Thymus (tissue), 11 donors: ENCODE data around the gene ANGPTL2. TPM values are rescaled to one million over a fixed set of nuclear protein-coding genes. Genes with fewer than 3 reads are reported as not detected.

Source experiments
- DNase-seq, 9 donors: peaks; one replicate each; pipeline ENCODE4 v3.0.0-alpha.2; 2013; ENCODE audit warnings: low spot score in 9 of 9, low read depth in 6 of 9, missing footprints in 1 of 9
- H3K27ac ChIP-seq, 2 donors: one replicate each; pipeline ENCODE4 v1.5.1; 2013; ENCODE audit warnings: control low read depth in 1 of 2, low read depth in 1 of 2, low read length in 1 of 2, mild to moderate bottlenecking in 1 of 2, moderate library complexity in 1 of 2
- H3K27me3 ChIP-seq, 2 donors: one replicate each; pipeline ENCODE4 v1.5.1; 2013; ENCODE audit warnings: low read length in 1 of 2; ENCODE audit not compliant: control insufficient read depth in 2 of 2, insufficient read depth in 1 of 2
- H3K36me3 ChIP-seq, 2 donors: one replicate each; pipeline ENCODE4 v1.5.1; 2013; ENCODE audit warnings: low read length in 1 of 2, mild to moderate bottlenecking in 1 of 2, moderate library complexity in 1 of 2; ENCODE audit not compliant: control insufficient read depth in 2 of 2, insufficient read depth in 2 of 2
- H3K4me1 ChIP-seq, 2 donors: one replicate each; pipeline ENCODE4 v1.5.1; 2013; ENCODE audit warnings: low read length in 2 of 2; ENCODE audit not compliant: control insufficient read depth in 2 of 2, insufficient read depth in 2 of 2
- H3K4me3 ChIP-seq, 2 donors: one replicate each; pipeline ENCODE4 v1.5.1; 2013; ENCODE audit warnings: low read length in 2 of 2, control low read depth in 1 of 2, mild to moderate bottlenecking in 1 of 2
- H3K9me3 ChIP-seq, 2 donors: one replicate each; pipeline ENCODE4 v1.5.1; 2013; ENCODE audit warnings: low read length in 1 of 2, mild to moderate bottlenecking in 1 of 2; ENCODE audit not compliant: control insufficient read depth in 2 of 2, insufficient read depth in 1 of 2
- WGBS: extraction: QIAGEN DNeasy Blood & Tissue Kit; methylation state at CpG from one replicate; pipeline ENCODE4 v1.1.7; 2013; 5-methylcytosine and 5-hydroxymethylcytosine counted together
- polyA plus RNA-seq: library from polyadenylated mRNA; stranded (reverse); fragments of 200-250 nt; gene quantifications from one replicate; pipeline ENCODE4 v1.2.3, GENCODE V29; 2013
- total RNA-seq: library from RNA; stranded (reverse); fragments of 120-200 nt; gene quantifications from one replicate; pipeline ENCODE4 v1.2.4, GENCODE V29; 2013
- donor health status: healthy.

ANGPTL2 gene
- total and polyA plus RNA-seq, 2 donors = 3.1 to 3.2 TPM

DNA sequence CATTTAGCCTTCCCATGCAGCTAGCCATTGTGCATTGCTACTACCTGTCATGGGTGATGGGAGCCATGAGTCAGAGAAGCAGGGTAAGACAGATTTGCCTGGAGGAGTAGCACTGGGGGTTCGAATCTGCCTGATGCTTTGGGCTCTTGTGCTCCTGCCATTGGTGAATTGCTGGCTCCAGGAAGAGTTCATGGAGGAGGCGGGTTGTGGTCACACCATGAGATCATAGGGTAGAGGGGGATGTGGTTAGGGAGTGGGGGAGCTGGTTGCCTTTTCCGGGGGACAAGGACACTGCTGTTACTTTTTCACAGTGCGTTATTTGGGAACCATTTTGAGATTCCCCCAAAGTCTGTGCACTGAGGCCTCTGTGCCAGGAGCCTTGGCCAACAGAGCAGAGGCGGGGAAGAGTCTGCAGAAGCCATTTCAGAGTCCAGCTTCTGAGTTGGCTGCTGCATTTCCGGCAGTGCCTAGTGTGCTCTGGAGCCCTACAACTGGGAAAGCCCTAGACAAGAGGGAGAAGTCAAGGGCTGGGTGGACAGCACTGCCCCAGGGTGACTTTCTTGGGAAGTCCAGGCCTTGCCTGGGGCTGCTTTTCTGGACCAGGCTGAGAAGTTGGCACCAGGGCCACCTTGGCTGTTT is 6.2 kb downstream of the ANGPTL2 start:
- WGBS = 84% methylated on average over 6 of the region's 6 CpGs
- peaks cover 3 to 12% of the 10 kb centered on the region in 2 donors for H3K27me3 ChIP-seq
- H3K4me3 ChIP-seq = no peak overlapping the region
- peak in 1 of 9 donors; percentile 22 for DNase-seq
- H3K36me3 ChIP-seq = no peaks in the 10 kb centered on the region
- no peak overlapping the region for H3K27ac ChIP-seq
- peaks cover 0 to 12% of the 10 kb centered on the region in 2 donors for H3K4me1 ChIP-seq
- peaks cover 0 to 6% of the 10 kb centered on the region in 2 donors for H3K9me3 ChIP-seq

GRCh38 chr9:127114606-127115005 is 7.8 kb downstream of the ANGPTL2 start:
- 97% methylated on average over 5 of the region's 5 CpGs for WGBS
- peaks cover 0 to 6% of the 10 kb centered on the region in 2 donors for H3K9me3 ChIP-seq
- H3K27ac ChIP-seq = no peak overlapping the region
- H3K27me3 ChIP-seq = peaks cover under 1 to 3% of the 10 kb centered on the region in 2 donors
- peaks cover 0 to 12% of the 10 kb centered on the region in 2 donors for H3K4me1 ChIP-seq
- DNase-seq = no peak
- no peak overlapping the region for H3K4me3 ChIP-seq
- H3K36me3 ChIP-seq = no peaks in the 10 kb centered on the region

DNA sequence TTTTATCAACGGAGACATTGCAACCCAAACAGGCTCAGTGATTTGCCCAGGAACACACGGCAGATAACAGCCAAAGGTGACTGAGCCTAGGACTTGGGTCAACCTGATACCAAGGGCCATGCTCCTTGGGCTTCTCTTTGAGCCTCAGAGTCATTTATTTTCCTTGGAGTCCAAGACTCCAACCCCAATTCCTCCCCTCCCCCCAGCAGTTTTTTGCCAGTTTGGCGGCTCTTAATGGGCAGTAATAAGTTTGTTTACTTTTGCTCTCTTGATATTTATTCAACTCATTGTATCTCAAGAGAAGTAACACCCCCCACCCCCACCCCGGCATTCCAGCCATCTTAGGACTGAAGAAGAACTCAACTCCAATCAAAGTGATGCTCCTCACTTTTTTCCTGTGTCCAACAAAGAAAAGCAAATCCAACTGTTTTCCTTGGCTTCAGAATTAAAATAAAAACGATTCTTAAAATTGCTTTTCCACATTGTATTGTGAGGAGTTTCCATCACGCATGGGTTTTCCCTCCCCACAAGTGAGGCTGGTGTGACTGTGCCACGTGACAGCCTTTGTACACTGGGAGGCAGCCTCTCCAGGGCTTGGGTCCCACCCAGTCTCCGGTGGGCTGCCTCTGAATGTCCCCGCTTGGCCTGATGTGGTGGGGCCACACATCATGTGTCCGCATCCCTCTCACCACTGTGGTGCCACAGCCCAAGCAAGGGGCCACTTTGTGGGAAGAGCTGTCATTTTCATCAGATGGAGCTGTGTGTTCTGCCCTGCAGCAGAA is 9.1 kb downstream of the ANGPTL2 start:
- H3K4me3 ChIP-seq = no peak overlapping the region
- no peak for DNase-seq
- H3K4me1 ChIP-seq = peaks cover 0 to 12% of the 10 kb centered on the region in 2 donors
- H3K27me3 ChIP-seq = peaks cover 0 to 3% of the 10 kb centered on the region in 2 donors
- H3K9me3 ChIP-seq = peaks cover 0 to 6% of the 10 kb centered on the region in 2 donors
- no peaks in the 10 kb centered on the region for H3K36me3 ChIP-seq
- no peak overlapping the region for H3K27ac ChIP-seq
- 95% methylated on average over 10 of the region's 10 CpGs for WGBS

DNA sequence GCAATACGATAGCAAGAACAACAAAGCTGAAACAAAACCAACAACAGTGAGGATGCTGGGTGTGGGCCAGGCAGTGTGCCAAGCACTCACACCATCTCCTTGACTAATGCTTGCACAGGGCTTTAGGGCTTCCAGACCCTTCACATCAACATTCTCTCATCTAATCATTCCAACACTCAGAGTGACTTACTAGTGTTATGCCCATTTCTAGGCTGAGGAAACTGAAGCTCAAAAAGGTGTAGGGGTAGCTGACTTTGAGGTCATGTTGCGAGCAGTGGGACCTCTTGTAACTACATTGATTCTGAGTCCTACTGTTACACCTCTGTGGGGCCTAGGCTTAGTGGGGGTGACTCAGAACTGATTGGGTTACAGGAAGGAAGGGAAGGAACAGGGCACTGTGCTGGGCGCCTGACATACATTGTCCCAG is 9.7 kb downstream of the ANGPTL2 start:
- Histone ChIP-seq H3K4me1 (peaks cover 0 to 12% of the 10 kb centered on the region in 2 donors), H3K27me3 (peaks cover 0 to 3% of the 10 kb centered on the region in 2 donors), H3K9me3 (peaks cover 0 to 6% of the 10 kb centered on the region in 2 donors), H3K36me3 (no peaks in the 10 kb centered on the region), H3K4me3 (no peak overlapping the region), H3K27ac (no peak overlapping the region)
- DNase-seq = no peak
- 98% methylated on average over 3 of the region's 3 CpGs for WGBS

DNA sequence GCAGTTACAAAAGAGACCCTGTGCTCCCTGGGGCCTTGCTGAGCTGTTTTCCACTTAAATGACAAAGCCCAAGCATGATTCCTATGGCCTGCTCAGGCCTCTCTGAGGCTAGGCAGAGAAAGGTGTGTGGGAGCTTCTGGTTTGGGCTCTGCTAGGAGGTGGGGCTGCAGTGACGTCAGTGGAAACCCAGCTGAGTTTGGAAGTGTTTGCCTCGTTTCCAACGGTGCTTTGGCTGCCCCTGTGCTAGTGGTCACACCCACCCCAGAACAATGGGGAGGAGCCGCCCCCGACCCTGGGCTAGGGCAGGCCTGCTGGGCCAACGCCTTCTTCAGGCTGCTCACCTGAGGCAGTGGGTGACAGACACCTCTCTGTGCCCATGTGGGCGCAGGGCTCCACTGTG is 10.4 kb downstream of the ANGPTL2 start:
- no peak for DNase-seq
- H3K27ac ChIP-seq = no peak overlapping the region

GRCh38 chr9:127109212-127109711 is 13.2 kb downstream of the ANGPTL2 start:
- 94% methylated on average over 5 of the region's 5 CpGs for WGBS
- Histone ChIP-seq H3K9me3 (no peaks in the 10 kb centered on the region), H3K4me3 (no peak overlapping the region), H3K27me3 (peaks cover 0 to 3% of the 10 kb centered on the region in 2 donors), H3K36me3 (no peaks in the 10 kb centered on the region), H3K4me1 (no peaks in the 10 kb centered on the region), H3K27ac (no peak overlapping the region)
- no peak for DNase-seq

More for the DNA sequence above, 10.4 kb downstream of the ANGPTL2 start:
- Histone ChIP-seq H3K27me3 (peaks cover 0 to 3% of the 10 kb centered on the region in 2 donors), H3K4me3 (no peak overlapping the region), H3K4me1 (peaks cover 0 to 12% of the 10 kb centered on the region in 2 donors), H3K9me3 (peaks cover 0 to 6% of the 10 kb centered on the region in 2 donors), H3K36me3 (no peaks in the 10 kb centered on the region)
- WGBS = 87% methylated on average over 7 of the region's 7 CpGs

DNA sequence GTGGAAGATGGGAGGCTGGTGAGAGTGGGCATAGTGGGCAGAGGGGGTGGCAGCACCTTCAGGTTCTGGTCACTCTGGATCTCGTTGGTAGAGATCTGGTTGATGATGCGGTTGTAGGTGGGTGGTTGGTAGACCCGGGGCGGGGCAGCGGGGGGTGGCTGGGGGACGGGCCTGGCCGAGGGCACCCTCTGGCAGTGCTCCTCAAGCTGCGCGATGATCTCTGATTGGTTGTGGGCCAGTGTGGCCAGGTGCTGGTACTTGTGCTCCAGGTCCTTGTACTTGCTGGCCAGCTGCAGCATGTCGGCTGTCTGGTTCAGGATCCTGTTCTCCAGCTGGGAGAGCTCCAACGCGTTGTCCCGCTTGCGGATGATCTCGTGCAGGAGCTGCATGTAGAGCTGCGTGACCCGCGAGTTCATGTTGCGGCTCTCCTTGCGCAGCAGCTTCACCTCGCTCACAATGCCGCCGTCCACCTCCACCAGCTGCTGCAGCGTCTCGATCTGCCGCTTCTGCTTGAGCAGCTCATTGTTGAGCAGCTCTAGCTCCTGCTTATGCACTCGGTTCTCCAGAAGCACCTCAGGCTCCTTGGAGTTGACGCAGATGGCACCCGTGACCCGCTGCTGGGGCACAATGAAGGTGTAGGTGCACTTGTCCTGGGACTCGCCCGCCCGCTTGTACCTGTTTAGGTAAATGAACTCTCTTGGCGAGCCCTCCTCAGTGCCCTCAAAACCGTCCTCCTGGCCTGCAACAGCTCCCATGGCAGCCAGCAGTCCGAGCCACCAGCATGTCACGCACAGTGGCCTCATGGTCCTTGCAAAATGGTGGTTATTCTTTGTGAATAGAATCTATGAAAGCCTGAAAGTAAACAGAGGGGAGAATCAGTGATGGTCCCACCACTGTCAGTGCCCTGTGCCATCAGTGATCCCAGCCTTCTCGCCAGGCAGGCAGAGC is 14.2 kb downstream of the ANGPTL2 start:
- H3K4me3 ChIP-seq = no peak overlapping the region
- 97% methylated on average over 38 of the region's 38 CpGs for WGBS
- peaks cover 0 to 3% of the 10 kb centered on the region in 2 donors for H3K27me3 ChIP-seq
- no peaks in the 10 kb centered on the region for H3K36me3 ChIP-seq
- H3K4me1 ChIP-seq = no peaks in the 10 kb centered on the region
- H3K9me3 ChIP-seq = no peaks in the 10 kb centered on the region
- no peak overlapping the region for H3K27ac ChIP-seq
- no peak for DNase-seq

DNA sequence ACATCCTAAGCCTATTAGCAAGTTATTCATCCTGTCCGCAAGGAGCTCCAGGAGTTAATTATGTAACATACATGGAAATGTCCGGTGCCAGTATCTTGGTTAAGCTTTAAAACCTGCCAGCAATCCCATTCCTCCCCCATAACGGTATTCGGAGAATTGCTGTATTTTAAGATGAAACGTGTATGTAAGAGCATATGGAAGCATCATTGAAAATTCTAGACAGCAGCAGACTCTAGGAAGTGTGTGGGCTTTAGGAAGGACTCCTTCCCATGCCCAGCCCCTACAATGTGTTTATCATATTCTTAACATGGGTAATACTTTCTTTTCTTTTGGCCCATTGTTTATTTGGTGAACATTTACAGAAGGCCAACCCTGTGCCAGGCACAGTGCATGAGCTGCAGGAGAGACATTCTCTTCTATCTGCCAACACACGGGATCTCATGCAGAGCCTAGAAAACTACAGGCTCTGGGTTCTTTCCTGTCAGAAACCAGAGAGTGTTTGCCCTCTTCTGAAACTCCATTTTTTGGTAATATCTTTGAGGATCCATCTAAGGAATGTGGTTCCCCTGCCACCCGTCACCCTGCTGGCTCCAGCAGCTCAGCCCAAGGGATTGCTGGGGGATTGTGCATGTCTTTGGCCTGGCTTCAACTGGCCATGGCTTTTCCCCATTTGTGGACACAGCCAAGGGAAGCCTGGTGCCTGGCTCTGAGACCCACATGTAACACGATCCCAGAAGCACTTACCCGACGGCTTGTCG is 15.1 kb downstream of the ANGPTL2 start:
- Histone ChIP-seq H3K27me3 (peaks cover 0 to 3% of the 10 kb centered on the region in 2 donors), H3K9me3 (no peaks in the 10 kb centered on the region), H3K4me1 (no peaks in the 10 kb centered on the region), H3K27ac (no peak overlapping the region), H3K36me3 (no peaks in the 10 kb centered on the region), H3K4me3 (no peak overlapping the region)
- 95% methylated on average over 11 of the region's 11 CpGs for WGBS
- no peak for DNase-seq
